Mucosa of gallbladder (tissue), 1 donor: ENCODE data around the gene CCNO. TPM values are rescaled to one million over a fixed set of nuclear protein-coding genes. Genes with fewer than 3 reads are reported as not detected.

Experiments
- DNase-seq: peaks from one replicate; pipeline ENCODE4 v3.0.0-alpha.2; 2020; ENCODE audit warnings: low spot score
- total RNA-seq: library from RNA; stranded (reverse); gene quantifications from one replicate; pipeline ENCODE4 v1.2.1, GENCODE V29; 2021
- donor health status: DM: no; HTN: no; CAD: no.

The CCNO gene
- total RNA-seq, 1 donor from 2014 or later = 14.4 TPM

DNA sequence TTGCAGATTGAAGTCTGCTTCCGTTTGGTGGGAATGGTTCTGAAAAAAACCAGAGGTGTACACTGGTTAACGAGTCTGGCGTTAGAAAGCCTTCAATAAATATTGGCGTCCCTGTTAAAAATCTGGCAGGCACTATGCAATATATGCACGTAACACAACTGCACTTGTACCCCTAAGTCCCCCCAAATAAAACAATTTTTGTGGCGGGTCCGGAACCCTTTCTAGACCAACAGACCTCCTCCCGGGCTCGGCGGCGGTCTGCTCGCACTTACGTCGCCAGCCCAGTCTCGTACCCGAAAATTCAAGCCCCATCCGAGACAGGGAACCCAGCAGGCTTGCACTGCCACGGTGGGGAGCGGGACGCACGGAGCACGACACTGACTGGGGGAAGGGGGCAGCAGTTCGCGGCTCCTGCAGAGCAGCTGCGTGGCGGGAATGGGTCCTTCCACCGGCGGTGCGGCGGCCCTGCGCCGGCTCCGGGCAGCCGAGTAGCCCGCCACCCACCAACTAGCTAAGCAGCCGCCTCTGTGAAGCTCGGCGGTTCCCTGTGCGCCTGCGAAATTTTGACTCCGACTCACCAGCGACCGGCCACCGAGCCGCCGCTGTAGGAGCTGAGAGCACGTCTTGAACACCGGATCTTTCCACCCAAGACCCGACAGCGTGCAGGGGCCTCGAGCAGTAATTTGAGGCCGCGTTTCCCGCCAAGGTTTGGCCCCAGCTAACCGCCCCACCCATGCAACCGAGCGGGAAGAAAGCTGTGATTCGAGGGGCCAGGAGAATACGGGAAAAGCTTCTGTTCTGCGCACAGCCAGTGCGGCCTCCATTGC, 10.2 kb downstream of the CCNO start:
- no peak for DNase-seq

DNA sequence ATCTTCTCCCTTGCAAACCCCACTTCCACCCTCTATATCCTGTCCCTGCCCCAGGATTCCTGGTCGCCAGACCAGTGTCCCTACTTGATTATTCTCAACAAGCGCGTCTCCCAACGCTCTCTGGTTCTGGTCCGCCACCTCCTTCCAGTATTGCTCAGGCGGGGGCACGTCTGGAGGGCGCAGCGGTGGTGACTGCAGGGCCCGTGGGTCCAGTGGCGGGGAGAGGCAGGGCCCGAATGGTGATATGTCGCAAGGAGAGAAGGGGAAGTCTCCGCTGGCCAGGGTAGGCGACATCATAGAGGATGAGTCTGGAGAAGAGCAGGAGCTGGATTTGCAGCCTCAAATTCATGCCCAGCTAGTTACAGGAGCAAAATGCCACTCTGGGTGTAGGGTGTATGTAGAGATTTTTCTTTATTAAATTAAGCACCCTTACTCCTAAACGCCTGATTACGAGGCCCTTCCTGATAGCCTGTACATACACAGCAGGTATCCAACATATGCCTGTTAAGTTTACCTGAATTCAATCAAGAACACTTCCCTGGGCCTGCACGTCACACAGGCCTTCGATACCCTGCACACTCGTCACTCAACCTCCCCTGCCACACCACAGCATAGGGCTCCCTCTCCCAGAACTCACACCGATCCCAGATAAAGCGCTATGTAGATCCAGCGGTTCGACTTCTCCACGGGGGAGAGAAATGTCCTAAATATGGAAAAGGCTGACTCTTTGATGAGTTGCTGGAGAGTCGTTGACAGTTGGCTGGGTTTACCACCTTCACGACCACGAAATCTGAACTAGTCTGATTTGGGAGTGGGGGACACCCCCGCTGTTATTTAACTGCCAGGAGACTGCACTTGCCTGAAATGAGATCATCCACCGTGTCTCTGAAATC, 11.1 kb downstream of the CCNO start:
- no peak for DNase-seq

DNA sequence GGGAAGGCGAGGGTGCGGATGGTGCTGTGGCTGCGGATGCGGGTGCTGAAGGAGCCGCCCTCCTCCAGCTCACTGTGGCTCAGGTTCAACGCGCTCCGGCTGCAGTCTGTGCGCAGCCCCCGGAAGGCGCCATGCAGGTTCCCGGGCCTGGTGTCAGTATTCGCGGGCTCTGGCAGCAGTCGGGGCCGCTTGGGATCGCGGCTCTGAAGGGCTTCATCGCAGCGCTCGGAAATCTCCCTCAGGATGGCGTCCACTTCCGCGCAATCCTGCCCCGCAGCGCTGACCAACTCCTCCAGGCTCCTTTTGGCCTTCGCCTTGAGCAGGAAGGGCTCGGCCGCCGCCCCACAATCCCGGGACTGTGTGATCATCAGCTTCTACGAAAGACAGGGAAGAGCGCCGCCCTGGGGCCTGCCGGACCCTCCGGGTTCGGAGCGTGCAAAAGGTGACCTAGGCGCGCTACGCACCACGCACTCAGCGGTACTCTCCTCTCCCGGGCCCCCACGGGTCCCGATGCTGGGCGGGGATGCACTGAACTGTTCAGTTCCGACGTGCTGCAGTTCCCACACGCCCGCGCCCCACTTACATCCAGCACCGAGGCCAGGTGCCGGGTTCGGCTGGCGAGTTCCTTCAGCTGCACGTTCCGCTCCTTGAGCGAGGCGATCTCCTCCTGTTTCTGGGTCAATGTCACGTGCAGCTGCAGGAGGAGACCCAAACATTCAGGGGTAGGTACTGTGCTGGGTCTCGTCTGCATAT, 12.8 kb downstream of the CCNO start:
- peak; percentile 23 for DNase-seq

DNA sequence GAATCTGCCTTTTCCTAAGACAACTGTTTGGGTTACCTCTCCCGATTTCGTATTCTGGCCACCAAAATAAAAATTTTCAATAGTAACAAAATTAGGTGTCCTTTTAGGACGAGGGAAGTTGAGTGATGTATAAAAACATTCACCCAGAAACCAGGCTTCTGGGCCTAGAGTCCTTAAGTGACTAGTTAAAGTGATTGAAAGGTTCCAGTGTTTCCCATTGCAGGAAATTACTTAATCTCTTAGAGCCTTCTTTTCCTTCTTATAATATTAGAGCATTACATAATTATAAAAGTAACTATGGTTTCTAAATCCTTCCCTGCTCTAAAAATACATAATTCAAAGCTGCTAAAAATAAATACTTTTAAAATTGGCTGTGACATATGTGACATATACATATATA, 13.6 kb downstream of the CCNO start:
- DNase-seq = no peak

DNA sequence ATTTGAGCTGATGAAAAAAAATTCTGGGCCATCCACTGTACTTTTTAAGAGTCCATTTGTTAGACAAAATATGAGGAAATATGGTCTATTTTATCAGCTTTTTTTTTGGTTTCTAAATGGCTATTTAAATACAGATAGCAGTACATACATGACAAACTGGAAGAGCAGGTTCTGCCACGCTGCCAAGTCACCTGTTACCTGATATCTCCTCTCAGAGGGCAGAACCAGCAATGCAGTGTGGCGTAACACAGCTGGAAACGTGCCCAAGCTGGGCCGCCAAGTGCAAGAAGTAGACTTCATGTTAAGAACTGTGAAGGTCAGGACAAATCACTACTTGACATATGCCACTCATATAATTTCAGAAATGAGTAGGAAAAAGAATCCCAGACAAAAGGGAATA, 14.4 kb downstream of the CCNO start:
- peak; percentile 89 for DNase-seq

DNA sequence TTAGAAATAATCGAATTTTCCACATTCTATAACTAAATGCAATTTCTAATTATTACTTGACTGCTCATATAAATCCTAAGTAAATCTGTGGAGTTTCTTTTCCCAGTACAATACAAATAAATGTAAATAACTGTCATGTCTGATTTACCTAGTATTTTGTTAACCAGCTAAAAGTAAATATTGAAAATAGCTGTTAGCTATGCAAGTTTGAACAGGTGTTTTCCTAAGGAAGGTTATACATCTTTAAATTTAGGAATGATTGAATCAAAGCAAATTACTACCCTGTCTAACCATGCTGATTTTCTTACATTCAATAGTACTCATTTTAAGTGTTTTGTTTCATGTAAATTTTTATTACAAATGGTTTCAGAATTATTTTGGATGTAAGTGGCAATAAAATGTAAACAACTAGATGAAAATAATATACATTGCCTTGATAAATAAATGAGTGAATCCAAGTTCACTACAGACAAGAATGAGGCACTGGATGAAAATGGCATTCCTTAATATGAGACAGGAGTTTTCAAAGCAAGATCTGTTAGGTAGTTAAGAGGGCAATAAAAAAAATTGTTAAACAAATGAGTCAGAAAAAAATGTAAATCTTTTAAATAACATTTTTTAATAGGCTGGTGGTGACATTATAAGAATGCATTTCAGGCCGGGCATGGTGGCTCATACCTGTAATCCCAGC, 22.1 kb downstream of the CCNO start:
- no peak for DNase-seq

DNA sequence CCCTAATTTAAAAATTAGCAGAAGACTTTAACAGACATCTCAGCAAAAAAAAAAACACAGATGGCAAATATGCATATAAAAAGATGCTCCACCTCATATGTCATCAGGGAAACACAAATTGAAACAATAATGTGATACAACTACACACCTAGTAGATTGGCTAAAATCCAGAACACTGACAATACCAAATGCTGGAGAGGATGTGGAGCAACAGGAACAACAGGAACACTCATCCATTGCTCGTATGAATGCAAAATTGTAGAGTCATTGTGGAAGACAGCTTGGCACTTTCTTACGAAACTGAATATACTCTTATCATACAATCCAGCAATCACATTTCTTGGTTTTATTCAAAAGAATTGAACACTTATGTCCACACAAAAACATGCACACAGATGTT, 28.4 kb downstream of the CCNO start:
- DNase-seq = no peak

DNA sequence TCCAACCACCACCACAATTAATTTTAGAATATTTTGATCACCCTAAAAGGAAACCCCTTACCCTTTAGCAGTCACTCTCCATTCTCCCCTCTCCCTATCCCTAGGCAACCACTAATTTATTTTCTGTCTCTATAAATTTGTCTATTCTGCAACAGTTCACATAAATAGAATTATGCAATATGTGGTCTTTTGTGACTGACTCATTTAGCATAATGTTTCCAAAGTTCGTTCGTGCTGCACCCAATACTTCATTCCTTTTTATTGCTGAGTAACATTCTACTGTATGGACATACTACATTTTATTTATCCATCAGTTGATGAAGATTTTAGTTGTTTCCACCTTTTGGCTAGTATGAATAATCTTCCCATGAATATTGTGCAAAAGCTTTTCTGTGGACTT, 42.2 kb downstream of the CCNO start:
- no peak for DNase-seq

DNA sequence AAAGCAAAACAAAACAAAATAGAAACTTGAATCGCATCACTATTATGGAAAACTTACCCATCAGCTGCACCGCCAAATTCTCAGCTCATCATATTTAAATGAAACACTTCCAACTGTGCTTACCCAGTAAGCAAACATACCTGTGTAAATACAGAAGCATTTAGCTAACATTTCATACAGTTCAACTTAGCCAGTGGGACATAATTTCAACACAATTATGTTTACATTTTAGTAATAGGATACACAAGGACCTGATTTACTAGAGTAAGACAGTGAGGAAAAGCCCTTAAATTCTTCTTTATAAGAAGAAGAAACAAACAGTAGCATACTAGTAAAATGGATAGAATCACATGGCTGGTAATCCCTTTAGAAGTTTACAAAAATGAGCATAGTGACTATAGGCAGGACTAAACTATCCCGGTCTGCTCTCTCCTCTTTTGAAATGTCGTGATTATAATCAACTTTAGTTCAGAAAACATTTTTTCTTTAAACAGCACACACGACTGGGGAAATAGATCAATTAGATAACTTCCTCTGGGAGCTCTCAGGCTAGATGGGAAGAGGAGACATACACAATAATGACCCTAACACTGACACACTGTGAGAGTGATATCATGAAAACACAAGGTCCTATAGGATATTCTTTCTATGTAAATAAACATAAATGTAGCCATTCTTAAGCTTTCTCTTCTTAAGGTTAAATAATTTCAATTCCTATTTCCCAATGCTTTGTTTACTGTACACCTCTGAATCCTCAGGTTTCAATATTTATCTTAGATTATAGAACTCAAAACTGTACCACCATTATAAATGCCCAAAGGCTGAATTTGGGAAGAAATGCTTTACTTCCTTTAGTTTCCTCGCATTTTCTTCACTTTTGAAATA, 44.5 kb downstream of the CCNO start:
- DNase-seq = no peak

DNA sequence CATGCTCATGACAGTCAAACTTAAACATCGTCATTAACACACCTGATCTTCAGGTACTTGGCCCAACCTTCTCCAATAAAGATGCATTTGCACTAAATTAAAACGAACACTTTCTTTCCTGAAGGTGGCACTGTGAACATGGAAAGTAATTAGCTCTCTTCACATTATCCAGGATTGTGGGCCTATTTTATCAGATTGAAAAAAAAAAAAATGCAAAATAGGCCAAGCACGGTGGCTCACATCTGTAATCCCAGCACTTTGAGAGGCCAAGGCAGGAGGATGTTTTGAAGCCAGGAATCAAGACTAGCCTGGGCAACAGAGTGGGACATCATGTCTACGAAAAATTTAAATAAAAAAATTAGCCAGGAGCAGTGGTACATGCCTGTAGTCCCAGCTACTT, 46.0 kb downstream of the CCNO start:
- no peak for DNase-seq

Other genes starting within 250 kb of the CCNO start
- 0.40 TPM for gene ESM1, start 248.0 kb downstream of the CCNO start, total RNA-seq
- 1.6 TPM for gene GZMK, start 209.4 kb downstream of the CCNO start, total RNA-seq
- 5.4 TPM for gene GZMA, start 131.0 kb downstream of the CCNO start, total RNA-seq
- 26.8 TPM for gene GPX8, start 73.4 kb downstream of the CCNO start, total RNA-seq
- 0.20 TPM for gene CDC20B, start 60.4 kb downstream of the CCNO start, total RNA-seq
- gene MCIDAS, start 6.3 kb downstream of the CCNO start, total RNA-seq = 0.92 TPM
- gene DHX29, start 74.1 kb upstream of the CCNO start, total RNA-seq = 31.6 TPM
- gene MTREX, start 74.4 kb upstream of the CCNO start, total RNA-seq = 61.1 TPM